ENCODE measurements around the gene ELP1.

- TF ChIP-seq POLR2A (IDR thresholded peaks at IDR 0.05) (no peak), CTCF (IDR thresholded peaks at IDR 0.05) (no peak), EP300 (IDR thresholded peaks at IDR 0.05) (no peak)
These were observed 49.2 kb downstream of the ELP1 start for GRCh38 chr9:108884701-108885100.
